H1 (cell line): ENCODE data around the gene LPGAT1. TPM values are rescaled to one million over a fixed set of nuclear protein-coding genes. Genes with fewer than 3 reads are reported as not detected.

ENCODE experiments used
- ATF3 ChIP-seq: IDR thresholded peaks from 2 replicates; pipeline ENCODE4 v1.6.1; 2011; ENCODE audit warnings: low read depth, mild to moderate bottlenecking, low read length; ENCODE audit not compliant: insufficient read depth
- E2F6 ChIP-seq: IDR thresholded peaks from 2 replicates; pipeline ENCODE4 v1.6.1; 2012; ENCODE audit warnings: inconsistent platforms
- EZH2 ChIP-seq: fragments of 200-600 bp; sonication (generic); IDR thresholded peaks from 2 replicates; pipeline ENCODE4 v1.7.1; 2012; ENCODE audit warnings: low read depth, mild to moderate bottlenecking, moderate library complexity, low read length, inconsistent platforms; ENCODE audit not compliant: severe bottlenecking
- HDAC6 ChIP-seq: IDR thresholded peaks from one replicate; pipeline ENCODE4 v1.7.1; 2012; ENCODE audit warnings: low read depth, mild to moderate bottlenecking, inconsistent platforms, low read length, moderate library complexity
- MAFK ChIP-seq: IDR thresholded peaks from 2 replicates; pipeline ENCODE4 v1.6.1; 2012; ENCODE audit warnings: low read depth, mild to moderate bottlenecking, improper control_type of control experiment, low read length
- RAD21 ChIP-seq, 2 experiments: IDR thresholded peaks in 1 of 2; conservative IDR thresholded peaks in 1 of 2; 2 replicates each; pipeline ENCODE4 v1.6.1; 2011; ENCODE audit warnings: low read depth in 2 of 2, low read length in 2 of 2, improper control_type of control experiment in 1 of 2, inconsistent platforms in 1 of 2, mild to moderate bottlenecking in 1 of 2, moderate library complexity in 1 of 2
- SAP30 ChIP-seq: fragments of 300-600 bp; sonication (generic); IDR thresholded peaks from 2 replicates; pipeline ENCODE4 v1.7.1; 2012; ENCODE audit warnings: low read length, moderate library complexity, mild to moderate bottlenecking, inconsistent platforms; ENCODE audit not compliant: insufficient read depth, insufficient replicate concordance
- SUZ12 ChIP-seq: fragments of 200-600 bp; sonication (generic); IDR thresholded peaks from 2 replicates; pipeline ENCODE4 v1.6.1; 2012; ENCODE audit warnings: mild to moderate bottlenecking, inconsistent platforms, low read length, moderate library complexity, mixed read lengths
- polyA plus RNA-seq, 7 experiments: library from polyadenylated mRNA; depleted of rRNA in 3 of 7; stranded (reverse) in 5 of 7; unstranded in 2 of 7; fragments of >200 nt in 5 of 7; fragments of 200-250 nt in 2 of 7; gene quantifications; 1 replicate in 5 of 7; 2 replicates in 1 of 7; 4 replicates in 1 of 7; pipeline versions ENCODE4 v1.2.1 to v1.2.3, GENCODE V29; 2011 to 2013; ENCODE audit warnings: missing spikeins in 2 of 7, mixed read lengths in 2 of 7
- total RNA-seq: library from RNA; stranded (reverse); fragmentation: NEBNext Ultra II Directional; extraction: Animal tissue kit (Norgen Biotek cat#: 25700); gene quantifications from 2 replicates; pipeline ENCODE4 v1.2.1, GENCODE V29; 2021

The LPGAT1 gene
- total and polyA plus RNA-seq, 2 of the 8 experiments (the other 6 are each of a cell fraction or from before 2014, with no cell fraction given) = 2.3 to 13.5 TPM

- no peak for TF ChIP-seq RAD21 (IDR thresholded peaks at IDR 0.05 in 1 of 2, conservative IDR thresholded peaks at IDR 0.05 in 1 of 2; ENCODE audit: low read depth in 2 of 2, low read length in 2 of 2)
- no peak for TF ChIP-seq E2F6
- no peak for TF ChIP-seq HDAC6
- TF ChIP-seq SAP30 = no peak
- no peak for TF ChIP-seq SUZ12
- no peak for TF ChIP-seq MAFK
- TF ChIP-seq ATF3 = no peak
- no peak for TF ChIP-seq EZH2
Measured at GRCh38 chr1:211704543-211704942, 126.0 kb downstream of the LPGAT1 start (continued).
